VCaP (cell line): ENCODE data around the gene FAM3C.
A peak's percentile ranks its signal among the peaks of the same experiment; 100 is the strongest.
"Not testable (repeated sequence)": the region's sequence is repeated elsewhere in the genome, so short reads cannot be mapped to it uniquely, and the experiment has no call there.

Source experiments
- H3K27ac ChIP-seq: fragments of 450-650 bp; 2 replicates; pipeline ENCODE4 v1.5.1; 2017
- CTCF ChIP-seq: fragments of 450-650 bp; conservative IDR thresholded peaks from 2 replicates; pipeline ENCODE4 v1.5.1; 2017; ENCODE audit warnings: mild to moderate bottlenecking, moderate library complexity

FAM3C gene

GRCh38 chr7:121436136-121436535, 40.0 kb upstream of the FAM3C start:
- no peak for TF ChIP-seq CTCF
- no peak overlapping the region for H3K27ac ChIP-seq

- no peak for TF ChIP-seq CTCF
- H3K27ac ChIP-seq = no peak overlapping the region
These were observed 37.7 kb upstream of the FAM3C start for GRCh38 chr7:121433775-121434174.

DNA sequence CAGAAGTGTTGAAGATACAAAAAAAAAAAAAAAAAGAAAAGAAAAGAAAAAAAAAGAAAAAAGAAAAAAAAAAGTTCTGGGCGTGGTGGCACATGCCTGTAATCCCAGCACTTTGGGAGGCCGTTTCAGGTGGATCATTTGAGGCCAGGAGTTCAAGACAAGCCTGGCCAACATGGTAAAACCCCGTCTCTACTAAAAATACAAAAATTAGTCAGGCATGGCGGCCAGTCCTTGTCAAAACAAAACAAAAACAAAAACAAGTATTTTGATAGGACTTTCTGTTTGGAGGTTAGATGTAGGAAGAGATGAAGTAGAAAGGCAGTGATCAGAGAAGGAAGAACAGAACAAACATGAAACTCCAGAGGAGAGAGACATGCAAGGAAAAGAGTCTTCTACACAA, 36.4 kb upstream of the FAM3C start:
- not testable (repeated sequence) for H3K27ac ChIP-seq

- no peak for TF ChIP-seq CTCF
- H3K27ac ChIP-seq = no peak overlapping the region
These were observed 35.9 kb upstream of the FAM3C start for GRCh38 chr7:121431996-121432395.

- no peak overlapping the region for H3K27ac ChIP-seq
- TF ChIP-seq CTCF = no peak
These were observed 35.4 kb upstream of the FAM3C start for GRCh38 chr7:121431389-121431995.

DNA sequence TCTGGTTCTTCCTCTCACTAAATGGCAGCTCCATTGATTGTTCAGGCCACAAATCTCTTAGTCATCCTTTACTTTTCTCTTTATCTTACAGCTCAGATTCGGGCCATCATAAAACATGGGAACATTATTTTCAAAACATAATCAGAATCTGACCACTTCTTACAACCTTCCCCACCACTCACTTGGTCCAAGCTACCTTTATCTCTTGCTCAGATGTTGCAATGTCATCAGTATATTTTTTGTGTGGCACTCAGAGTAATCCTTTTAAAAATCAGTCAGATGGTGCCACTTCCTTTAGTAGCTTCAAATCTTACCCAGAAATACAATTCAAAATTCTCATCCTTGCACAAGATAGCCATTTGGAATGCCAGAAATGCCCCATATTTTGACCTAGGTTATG, 34.5 kb upstream of the FAM3C start:
- no peak for TF ChIP-seq CTCF
- H3K27ac ChIP-seq = no peak overlapping the region

DNA sequence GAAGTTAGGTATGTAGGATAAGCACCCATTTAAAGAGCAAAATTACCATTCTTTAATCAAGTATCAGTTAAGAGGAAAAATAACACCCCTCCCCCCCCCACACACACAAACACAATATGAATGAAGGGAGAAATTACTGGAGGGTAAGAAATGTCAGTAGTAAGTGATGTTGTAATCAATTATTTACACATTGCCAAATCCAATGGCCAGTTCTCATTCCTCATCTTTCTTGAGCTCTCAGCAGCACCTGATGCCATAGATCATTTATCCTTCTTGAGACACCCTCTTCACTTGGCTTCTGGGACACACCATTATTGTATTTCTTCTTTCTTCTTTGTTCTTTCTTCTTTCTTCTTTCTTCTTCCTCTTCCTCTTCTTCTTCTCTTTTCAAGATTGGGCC, 33.7 kb upstream of the FAM3C start:
- no peak overlapping the region for H3K27ac ChIP-seq
- TF ChIP-seq CTCF = no peak

- no peak overlapping the region for H3K27ac ChIP-seq
- no peak for TF ChIP-seq CTCF
These were observed 32.9 kb upstream of the FAM3C start for GRCh38 chr7:121428855-121429489.

- H3K27ac ChIP-seq = peak overlapping the region; percentile 5; the same call in 1 of the 2 replicates
These were observed 25.6 kb upstream of the FAM3C start for GRCh38 chr7:121421743-121422142.
